A549 (cell line): ENCODE results near the gene TMEM115. TPM values are rescaled to one million over a fixed set of nuclear protein-coding genes. Genes with fewer than 3 reads are reported as not detected.
A peak's percentile ranks its signal among the peaks of the same experiment; 100 is the strongest.

Experiments
- ATAC-seq, 2 experiments: fragments of 200-7000 bp in 1 of 2; fragments of >200 bp in 1 of 2; cut with Nextera tagmentation in 1 of 2; cut with Tn5 transposase in 1 of 2; 3 replicates each; pipeline versions ENCODE4 v1.8.0 to v1.9.1; 2018 to 2020; ENCODE audit warnings: mild to moderate bottlenecking in 1 of 2, moderate library complexity in 1 of 2
- CTCF ChIA-PET: fragments of 300-600 bp; sonication (Branson Sonifier 250); formaldehyde crosslinking; extraction: SDS; loops from one replicate; lab custom pipeline; 2021; ENCODE audit warnings: antibody characterized with exemption, inconsistent platforms; lab: Yijun Ruan, JAX
- POLR2A ChIA-PET: fragments of 350-600 bp; formaldehyde crosslinking; extraction: SDS; loops from one replicate; lab custom pipeline; 2021; ENCODE audit warnings: antibody characterized with exemption, inconsistent platforms; lab: Yijun Ruan, JAX
- DNase-seq, 2 experiments: peaks; one replicate each; pipeline versions ENCODE4 v3.0.0 to v3.0.0-alpha.2; 2011 to 2016; ENCODE audit warnings: low read depth in 1 of 2, low spot score in 1 of 2
- FAIRE-seq: peaks from 2 replicates; lab custom pipeline; 2011; peaks lifted over from hg19 to GRCh38; lab: Jason Lieb, UNC
- H3K27ac ChIP-seq, 2 experiments: fragments of >200 bp; sonication (Bioruptor Twin); formaldehyde crosslinking; 3 replicates each; pipeline ENCODE4 v1.5.1; 2016 to 2017
- H3K4me1 ChIP-seq: fragments of >200 bp; sonication (Bioruptor Twin); formaldehyde crosslinking; 3 replicates; pipeline ENCODE4 v1.6.1; 2016
- H3K4me2 ChIP-seq: fragments of >200 bp; sonication (Bioruptor Twin); formaldehyde crosslinking; 3 replicates; pipeline ENCODE4 v1.6.1; 2016
- H3K4me3 ChIP-seq: fragments of >200 bp; sonication (Bioruptor Twin); formaldehyde crosslinking; 3 replicates; pipeline ENCODE4 v1.5.1; 2016
- H3K9me3 ChIP-seq: fragments of >200 bp; sonication (Bioruptor Twin); formaldehyde crosslinking; 3 replicates; pipeline ENCODE4 v1.6.1; 2016
- BCL3 ChIP-seq: fragments of >200 bp; sonication (Bioruptor Twin); formaldehyde crosslinking; IDR thresholded peaks from 3 replicates; pipeline ENCODE4 v1.6.1; 2016
- BHLHE40 ChIP-seq: IDR thresholded peaks from 2 replicates; pipeline ENCODE4 v1.6.1; 2012; ENCODE audit warnings: low read depth, low read length, inconsistent platforms
- EHMT2 ChIP-seq: fragments of 200-600 bp; sonication (generic); IDR thresholded peaks from 2 replicates; pipeline ENCODE4 v1.6.1; 2016; ENCODE audit warnings: antibody characterized with exemption, low read depth, mild to moderate bottlenecking, moderate library complexity
- ELK1 ChIP-seq: fragments of 150-350 bp; IDR thresholded peaks from 2 replicates; pipeline ENCODE4 v1.6.1; 2014; ENCODE audit warnings: low read depth, mild to moderate bottlenecking, low read length
- EP300 ChIP-seq, 2 experiments: fragments of >200 bp; sonication (Bioruptor Twin); formaldehyde crosslinking; IDR thresholded peaks; 2 replicates in 1 of 2; 3 replicates in 1 of 2; pipeline ENCODE4 v1.6.1; 2016 to 2017
- GATA3 ChIP-seq: IDR thresholded peaks from 2 replicates; pipeline ENCODE4 v1.6.1; 2012; ENCODE audit warnings: borderline replicate concordance
- JUN ChIP-seq, 2 experiments: fragments of >200 bp; sonication (Bioruptor Twin); formaldehyde crosslinking; IDR thresholded peaks; 2 replicates in 1 of 2; 3 replicates in 1 of 2; pipeline ENCODE4 v1.6.1; 2016 to 2017
- MYC ChIP-seq: IDR thresholded peaks from 2 replicates; pipeline ENCODE4 v1.6.1; 2012; ENCODE audit warnings: mild to moderate bottlenecking, inconsistent platforms, low read length, improper control_type of control experiment, borderline replicate concordance
- PHF8 ChIP-seq: fragments of 200-600 bp; sonication (generic); IDR thresholded peaks from 2 replicates; pipeline ENCODE4 v1.6.1; 2016; ENCODE audit warnings: low read depth, mild to moderate bottlenecking, antibody characterized with exemption, moderate library complexity, borderline replicate concordance
- POLR2A ChIP-seq: IDR thresholded peaks from 2 replicates; pipeline ENCODE4 v1.6.1; 2012; ENCODE audit warnings: mild to moderate bottlenecking, low read length
- RNF2 ChIP-seq: fragments of 200-600 bp; sonication (generic); IDR thresholded peaks from 2 replicates; pipeline ENCODE4 v1.6.1; 2016; ENCODE audit warnings: low read depth, mild to moderate bottlenecking, antibody characterized with exemption, moderate library complexity, borderline replicate concordance
- USF2 ChIP-seq: fragments of 450-650 bp; IDR thresholded peaks from 2 replicates; pipeline ENCODE4 v1.6.1; 2014; ENCODE audit warnings: antibody characterized with exemption
- WGBS: methylation state at CpG from one replicate; pipeline ENCODE4 v1.1.6; 2017; ENCODE audit errors: missing lambda C conversion rate; 5-methylcytosine and 5-hydroxymethylcytosine counted together
- polyA plus RNA-seq, 4 experiments: library from polyadenylated mRNA; depleted of rRNA in 3 of 4; stranded (reverse); fragments of >200 nt; fragmentation: RNase III in 1 of 4; extraction: RNeasy Plus Mini Kit Qiagen cat#74134 plus additional on column Dnase treatment in 1 of 4; gene quantifications; 2 replicates in 3 of 4; 3 replicates in 1 of 4; pipeline ENCODE4 v1.2.3, GENCODE V29; 2011 to 2017
- TF ChIP-seq, protein P1 (sequence below): IDR thresholded peaks from 2 replicates; pipeline ENCODE4 v1.6.1; 2012
- TF ChIP-seq, protein P2 (sequence below): IDR thresholded peaks from 2 replicates; pipeline ENCODE4 v1.6.1; 2012
- TF ChIP-seq, protein P3 (sequence below): fragments of >200 bp; sonication (Bioruptor Twin); formaldehyde crosslinking; IDR thresholded peaks from 3 replicates; pipeline ENCODE4 v1.5.1; 2016

TMEM115 gene
- polyA plus RNA-seq, 2 of the 4 experiments (the other 2 are of a cell fraction) = 17.4 to 26.8 TPM

- TF ChIP-seq, protein P1, sequence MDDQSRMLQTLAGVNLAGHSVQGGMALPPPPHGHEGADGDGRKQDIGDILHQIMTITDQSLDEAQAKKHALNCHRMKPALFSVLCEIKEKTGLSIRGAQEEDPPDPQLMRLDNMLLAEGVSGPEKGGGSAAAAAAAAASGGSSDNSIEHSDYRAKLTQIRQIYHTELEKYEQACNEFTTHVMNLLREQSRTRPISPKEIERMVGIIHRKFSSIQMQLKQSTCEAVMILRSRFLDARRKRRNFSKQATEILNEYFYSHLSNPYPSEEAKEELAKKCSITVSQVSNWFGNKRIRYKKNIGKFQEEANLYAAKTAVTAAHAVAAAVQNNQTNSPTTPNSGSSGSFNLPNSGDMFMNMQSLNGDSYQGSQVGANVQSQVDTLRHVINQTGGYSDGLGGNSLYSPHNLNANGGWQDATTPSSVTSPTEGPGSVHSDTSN = no peak
Observed at GRCh38 chr3:50322115-50322385, 37.3 kb downstream of the TMEM115 start (continued).

GRCh38 chr3:50321336-50322114 is 37.8 kb downstream of the TMEM115 start:
- 6% methylated on average over 3 of the region's 59 CpGs for WGBS
- DNase-seq (peak; percentile 68 to 88), FAIRE-seq (no peak), ATAC-seq (peak; percentile 80 to 85)
- peaks cover 30% of the 10 kb centered on the region for H3K4me1 ChIP-seq
- H3K4me2 ChIP-seq = peak overlapping the region; percentile 98
- H3K9me3 ChIP-seq = no peaks in the 10 kb centered on the region
- ChIA-PET CTCF (interaction anchor here (0.5 to 5.1 kb wide), 15 partner anchors 8 to 270 kb away, joined by 3 to 56 read pairs (median 3); partner anchors contain the start of genes HYAL3 and NAA80), POLR2A (no interaction called here)
- peak overlapping the region; percentile 65 for H3K4me3 ChIP-seq
- peak overlapping the region; percentile 99 to 100 for H3K27ac ChIP-seq
- TF ChIP-seq BCL3 = 0 out of 3 replicates have a peak, but pooled peaks have one; percentile 49
- peak; percentile 69 for TF ChIP-seq GATA3
- TF ChIP-seq JUN (IDR thresholded peaks at IDR 0.05) = peak in 1 of 2 experiments; percentile 70; a peak in 2 of 5 replicates
- no peak; the same call in 1 of the 2 replicates for TF ChIP-seq MYC
- no peak for TF ChIP-seq RNF2
- no peak for TF ChIP-seq EHMT2
- TF ChIP-seq ELK1 = no peak
- TF ChIP-seq BHLHE40 = peak; percentile 44; the same call in 1 of the 2 replicates
- TF ChIP-seq, protein P2, sequence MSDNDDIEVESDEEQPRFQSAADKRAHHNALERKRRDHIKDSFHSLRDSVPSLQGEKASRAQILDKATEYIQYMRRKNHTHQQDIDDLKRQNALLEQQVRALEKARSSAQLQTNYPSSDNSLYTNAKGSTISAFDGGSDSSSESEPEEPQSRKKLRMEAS = peak; percentile 84
- TF ChIP-seq, protein P3, sequence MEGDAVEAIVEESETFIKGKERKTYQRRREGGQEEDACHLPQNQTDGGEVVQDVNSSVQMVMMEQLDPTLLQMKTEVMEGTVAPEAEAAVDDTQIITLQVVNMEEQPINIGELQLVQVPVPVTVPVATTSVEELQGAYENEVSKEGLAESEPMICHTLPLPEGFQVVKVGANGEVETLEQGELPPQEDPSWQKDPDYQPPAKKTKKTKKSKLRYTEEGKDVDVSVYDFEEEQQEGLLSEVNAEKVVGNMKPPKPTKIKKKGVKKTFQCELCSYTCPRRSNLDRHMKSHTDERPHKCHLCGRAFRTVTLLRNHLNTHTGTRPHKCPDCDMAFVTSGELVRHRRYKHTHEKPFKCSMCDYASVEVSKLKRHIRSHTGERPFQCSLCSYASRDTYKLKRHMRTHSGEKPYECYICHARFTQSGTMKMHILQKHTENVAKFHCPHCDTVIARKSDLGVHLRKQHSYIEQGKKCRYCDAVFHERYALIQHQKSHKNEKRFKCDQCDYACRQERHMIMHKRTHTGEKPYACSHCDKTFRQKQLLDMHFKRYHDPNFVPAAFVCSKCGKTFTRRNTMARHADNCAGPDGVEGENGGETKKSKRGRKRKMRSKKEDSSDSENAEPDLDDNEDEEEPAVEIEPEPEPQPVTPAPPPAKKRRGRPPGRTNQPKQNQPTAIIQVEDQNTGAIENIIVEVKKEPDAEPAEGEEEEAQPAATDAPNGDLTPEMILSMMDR = peak; percentile 42; the same call in 2 of the 3 replicates
- TF ChIP-seq POLR2A = peak; percentile 50

DNA sequence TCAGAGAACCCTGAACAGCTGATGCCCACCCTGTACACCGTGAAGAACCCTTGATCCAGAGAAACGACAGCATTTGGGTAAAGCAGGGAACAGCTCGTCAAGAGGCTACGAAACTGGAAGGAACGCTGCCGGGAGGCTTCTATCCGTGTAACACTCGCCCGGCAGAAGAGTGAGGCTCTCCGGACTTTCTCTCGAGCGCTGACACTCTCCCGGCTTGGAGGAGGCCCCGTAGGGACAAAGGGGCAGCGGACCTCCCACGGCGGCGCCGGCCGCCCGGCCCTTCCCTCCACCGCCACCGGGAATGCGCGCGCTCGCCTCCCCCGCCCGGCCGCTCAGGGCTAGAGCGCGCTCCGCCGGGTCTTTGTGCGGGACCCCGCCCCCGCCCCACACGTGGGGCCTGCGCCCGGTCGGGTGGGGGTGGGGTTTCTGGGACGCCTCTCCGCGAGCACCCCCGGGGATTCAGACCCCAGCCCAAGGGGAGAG is 38.4 kb downstream of the TMEM115 start:
- POLR2A ChIA-PET = no interaction called here
- peak in 1 of 2 experiments; percentile 56 for DNase-seq
- TF ChIP-seq PHF8 (peak; percentile 82; the same call in 1 of the 2 replicates), EP300 (IDR thresholded peaks at IDR 0.05) (no peak), ELK1 (no peak), USF2 (no peak), MYC (peak; percentile 66; the same call in 1 of the 2 replicates)
- TF ChIP-seq, protein P3 = no peak
- TF ChIP-seq, protein P1 = 0 out of 2 replicates have a peak, but pooled peaks have one; percentile 25
- peak overlapping the region; percentile 99 to 100 for H3K27ac ChIP-seq
- H3K4me3 ChIP-seq = peak overlapping the region; percentile 65
- peaks cover 35% of the 10 kb centered on the region for H3K4me1 ChIP-seq
- no peak for FAIRE-seq
- WGBS = 0% methylated on average over 9 of the region's 45 CpGs
- ATAC-seq = peak; percentile 41 to 58
- peak overlapping the region; percentile 98 for H3K4me2 ChIP-seq
- no peaks in the 10 kb centered on the region for H3K9me3 ChIP-seq
- CTCF ChIA-PET = interaction anchor here (0.5 to 5.1 kb wide), 12 partner anchors 8 to 271 kb away, joined by 3 to 56 read pairs (median 3); partner anchors contain the start of genes HYAL3 and NAA80
